ENCODE measurements around the gene OR13H1. TPM values are rescaled to one million over a fixed set of nuclear protein-coding genes. Genes with fewer than 3 reads are reported as not detected.

The OR13H1 gene
- total RNA-seq, 6 experiments from 2014 or later, result not detected

GRCh38 chrX:131558562-131558961 lies 14.7 kb downstream of the OR13H1 start:
- DNase-seq, result no peak
- no peaks in the 10 kb centered on the region; the same call in 1 of the 2 replicates for H3K9me3 Mint-ChIP-seq
- H3K4me3 Mint-ChIP-seq, result no peak overlapping the region
- TF ChIP-seq CTCF (IDR thresholded peaks at IDR 0.05), result no peak
- H3K36me3 Mint-ChIP-seq (ENCODE audit: low read depth), result no peaks in the 10 kb centered on the region
- H3K27me3 Mint-ChIP-seq (ENCODE audit: insufficient read depth), result no peaks in the 10 kb centered on the region
- no peaks in the 10 kb centered on the region for H3K4me1 Mint-ChIP-seq (ENCODE audit: low read depth)
- H3K27ac Mint-ChIP-seq, result no peak overlapping the region

- no peak overlapping the region for H3K4me3 Mint-ChIP-seq
- no peaks in the 10 kb centered on the region for H3K4me1 Mint-ChIP-seq (ENCODE audit: low read depth)
- no peak for TF ChIP-seq CTCF (IDR thresholded peaks at IDR 0.05)
- H3K36me3 Mint-ChIP-seq (ENCODE audit: low read depth), result no peaks in the 10 kb centered on the region
- no peaks in the 10 kb centered on the region for H3K9me3 Mint-ChIP-seq
- no peaks in the 10 kb centered on the region; the same call in 1 of the 2 replicates for H3K27me3 Mint-ChIP-seq (ENCODE audit: insufficient read depth)
- DNase-seq, result no peak
- H3K27ac Mint-ChIP-seq, result no peak overlapping the region
Measured at GRCh38 chrX:131564553-131565229, 20.8 kb downstream of the OR13H1 start.

- H3K27me3 Mint-ChIP-seq (ENCODE audit: insufficient read depth), result no peaks in the 10 kb centered on the region; the same call in 1 of the 2 replicates
- no peak overlapping the region for H3K27ac Mint-ChIP-seq
- no peak for TF ChIP-seq CTCF (IDR thresholded peaks at IDR 0.05)
- H3K4me1 Mint-ChIP-seq (ENCODE audit: low read depth), result no peaks in the 10 kb centered on the region
- H3K36me3 Mint-ChIP-seq (ENCODE audit: low read depth), result no peaks in the 10 kb centered on the region
- H3K4me3 Mint-ChIP-seq, result no peak overlapping the region
- no peaks in the 10 kb centered on the region for H3K9me3 Mint-ChIP-seq
- no peak for DNase-seq
Measured at GRCh38 chrX:131565909-131566308, 22.0 kb downstream of the OR13H1 start.

- H3K27ac Mint-ChIP-seq, result no peak overlapping the region
- H3K4me1 Mint-ChIP-seq (ENCODE audit: low read depth), result no peaks in the 10 kb centered on the region
- H3K36me3 Mint-ChIP-seq (ENCODE audit: low read depth), result no peaks in the 10 kb centered on the region
- TF ChIP-seq CTCF (IDR thresholded peaks at IDR 0.05), result no peak
- no peak overlapping the region for H3K4me3 Mint-ChIP-seq
- no peak for DNase-seq
- no peaks in the 10 kb centered on the region for H3K27me3 Mint-ChIP-seq (ENCODE audit: insufficient read depth)
- no peaks in the 10 kb centered on the region; the same call in 1 of the 2 replicates for H3K9me3 Mint-ChIP-seq
Measured at GRCh38 chrX:131571348-131571747, 27.5 kb downstream of the OR13H1 start.

GRCh38 chrX:131572372-131573014 lies 28.6 kb downstream of the OR13H1 start:
- H3K4me1 Mint-ChIP-seq (ENCODE audit: low read depth), result no peaks in the 10 kb centered on the region
- H3K4me3 Mint-ChIP-seq, result no peak overlapping the region
- H3K36me3 Mint-ChIP-seq (ENCODE audit: low read depth), result no peaks in the 10 kb centered on the region
- no peaks in the 10 kb centered on the region; the same call in 1 of the 2 replicates for H3K27me3 Mint-ChIP-seq (ENCODE audit: insufficient read depth)
- DNase-seq, result no peak
- no peak overlapping the region for H3K27ac Mint-ChIP-seq
- no peaks in the 10 kb centered on the region; the same call in 1 of the 2 replicates for H3K9me3 Mint-ChIP-seq
- no peak for TF ChIP-seq CTCF (IDR thresholded peaks at IDR 0.05)

All from HFFc6 (cell line).